Measurements from ENCODE around the gene POLR3K.
"Not testable (repeated sequence)": the region's sequence is repeated elsewhere in the genome, so short reads cannot be mapped to it uniquely, and the experiment has no call there.

POLR3K gene

GRCh38 chr16:63998-64913 is 10.8 kb upstream of the POLR3K start:
- DNase-seq (ENCODE audit: low read depth in 2 of 2), result no peak

DNA sequence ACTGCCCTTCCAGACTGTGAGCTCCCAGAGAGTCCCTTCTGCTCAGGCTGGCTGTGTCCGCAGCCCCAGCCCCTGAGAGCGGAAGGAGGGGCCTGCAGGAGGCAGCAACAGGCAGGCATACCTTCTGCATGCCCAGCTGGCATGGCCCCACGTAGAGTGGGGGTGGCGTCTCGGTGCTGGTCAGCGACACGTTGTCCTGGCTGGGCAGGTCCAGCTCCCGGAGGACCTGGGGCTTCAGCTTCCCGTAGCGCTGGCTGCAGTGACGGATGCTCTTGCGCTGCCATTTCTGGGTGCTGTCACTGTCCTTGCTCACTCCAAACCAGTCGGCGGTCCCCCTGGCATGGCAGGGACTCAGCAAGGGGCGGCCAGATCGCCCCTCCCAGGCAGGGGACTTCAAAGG is 10.1 kb upstream of the POLR3K start:
- no peak for DNase-seq (ENCODE audit: low read depth in 2 of 2)

- no peak for DNase-seq (ENCODE audit: low read depth in 2 of 2)
Observed at GRCh38 chr16:62968-63391, 9.6 kb upstream of the POLR3K start.

DNA sequence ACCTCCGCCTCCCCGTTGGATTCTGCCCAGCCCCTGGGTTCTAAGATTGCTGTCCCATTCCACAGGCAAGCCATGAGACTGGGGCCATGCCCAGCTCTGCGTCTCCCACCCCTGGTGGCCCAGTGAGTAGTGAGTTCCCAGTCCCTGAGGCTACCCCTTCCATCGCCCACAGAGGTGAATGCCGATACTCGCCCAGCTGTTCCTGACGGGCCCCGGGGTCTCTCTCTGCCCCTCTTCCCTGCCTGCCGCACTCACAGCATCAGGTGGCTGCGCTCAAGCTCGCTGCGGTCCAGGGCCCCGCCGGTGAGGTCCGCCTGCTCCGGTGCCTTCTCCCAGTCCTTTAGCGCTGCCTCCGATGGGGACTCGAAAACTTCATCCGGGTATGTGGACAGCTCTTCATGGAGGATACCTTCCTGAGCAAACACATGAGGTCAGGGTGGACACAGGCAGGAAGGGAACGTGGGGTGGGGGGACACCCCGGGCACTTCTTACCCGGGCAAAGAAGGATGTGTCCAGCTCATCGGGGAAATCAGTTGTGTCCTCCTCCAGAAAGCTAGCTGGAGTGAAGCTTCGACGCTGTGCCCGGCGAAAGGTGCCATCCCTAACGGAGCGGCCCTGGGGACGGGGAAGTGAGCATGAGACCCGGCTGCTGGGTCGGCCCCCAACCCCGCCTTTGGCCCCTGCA is 9.0 kb upstream of the POLR3K start:
- DNase-seq (ENCODE audit: low read depth in 2 of 2), result no peak

- DNase-seq (ENCODE audit: low read depth in 2 of 2), result no peak
Observed at GRCh38 chr16:61879-62281, 8.5 kb upstream of the POLR3K start.

DNA sequence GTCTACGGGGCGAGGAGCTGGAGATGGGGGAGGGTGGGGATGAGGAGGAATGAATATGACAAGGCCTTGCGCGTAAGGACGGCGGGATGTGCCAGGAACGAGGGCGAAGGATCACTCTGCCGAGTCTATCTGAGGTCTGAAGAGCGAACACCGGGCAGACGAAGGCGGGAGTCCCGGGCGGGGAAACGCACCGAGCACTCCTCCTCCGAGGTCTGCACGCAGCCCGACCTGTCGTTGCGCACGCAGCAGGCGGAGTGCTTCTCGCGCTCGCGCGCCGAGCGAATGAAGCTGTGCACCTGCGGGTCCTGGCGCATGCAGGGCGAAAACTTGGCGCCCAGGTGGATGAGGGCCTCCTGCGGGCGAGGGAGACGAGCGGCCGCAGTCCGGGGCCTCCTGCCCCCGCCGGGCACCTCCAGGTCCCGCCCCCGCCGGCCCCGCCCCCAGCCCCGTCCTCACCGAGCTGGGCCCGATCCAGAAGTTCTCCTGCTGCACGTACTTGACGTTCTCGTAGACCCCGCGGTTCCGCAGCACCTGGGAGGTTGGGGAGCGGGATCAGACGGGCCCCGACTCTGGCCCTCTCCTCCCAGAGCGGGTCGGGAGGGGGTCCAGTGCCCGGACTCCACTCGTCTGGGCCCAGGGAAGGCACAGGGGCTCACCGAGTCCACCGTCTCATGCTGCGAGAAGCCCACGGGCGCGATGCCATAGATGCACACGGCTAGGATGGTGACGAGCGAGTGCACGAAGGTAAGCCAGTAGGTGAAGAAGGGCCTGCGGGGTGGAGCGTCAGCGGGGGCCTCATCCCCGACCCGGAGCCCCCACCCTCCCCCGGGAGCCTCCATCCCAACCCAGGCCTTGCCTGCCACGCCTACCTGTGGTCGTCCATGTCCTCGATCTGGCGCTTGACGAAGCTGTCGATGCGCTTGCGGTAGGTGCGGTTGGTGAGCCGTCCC is 7.8 kb upstream of the POLR3K start:
- DNase-seq (ENCODE audit: low read depth in 2 of 2), result no peak

DNA sequence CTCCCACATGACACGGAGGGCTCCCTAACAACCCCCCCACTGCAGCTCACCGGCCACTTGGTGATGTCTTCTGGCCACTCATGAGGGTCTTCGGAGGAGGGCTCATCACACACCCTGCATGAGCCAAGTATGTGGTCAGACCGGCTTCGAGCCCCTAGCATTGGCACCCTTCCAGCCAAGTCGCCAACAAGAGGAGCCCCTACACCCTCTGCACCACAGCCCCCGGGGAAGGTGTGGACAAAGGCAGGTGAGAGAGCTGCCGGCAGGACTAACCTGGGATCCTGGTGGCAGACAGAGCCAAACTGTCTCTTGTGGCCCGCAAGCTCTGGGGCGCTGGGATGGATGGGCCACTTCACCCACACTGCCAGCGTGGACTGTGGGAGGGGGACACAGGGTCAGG is 6.8 kb upstream of the POLR3K start:
- DNase-seq (ENCODE audit: low read depth in 2 of 2), result no peak

DNA sequence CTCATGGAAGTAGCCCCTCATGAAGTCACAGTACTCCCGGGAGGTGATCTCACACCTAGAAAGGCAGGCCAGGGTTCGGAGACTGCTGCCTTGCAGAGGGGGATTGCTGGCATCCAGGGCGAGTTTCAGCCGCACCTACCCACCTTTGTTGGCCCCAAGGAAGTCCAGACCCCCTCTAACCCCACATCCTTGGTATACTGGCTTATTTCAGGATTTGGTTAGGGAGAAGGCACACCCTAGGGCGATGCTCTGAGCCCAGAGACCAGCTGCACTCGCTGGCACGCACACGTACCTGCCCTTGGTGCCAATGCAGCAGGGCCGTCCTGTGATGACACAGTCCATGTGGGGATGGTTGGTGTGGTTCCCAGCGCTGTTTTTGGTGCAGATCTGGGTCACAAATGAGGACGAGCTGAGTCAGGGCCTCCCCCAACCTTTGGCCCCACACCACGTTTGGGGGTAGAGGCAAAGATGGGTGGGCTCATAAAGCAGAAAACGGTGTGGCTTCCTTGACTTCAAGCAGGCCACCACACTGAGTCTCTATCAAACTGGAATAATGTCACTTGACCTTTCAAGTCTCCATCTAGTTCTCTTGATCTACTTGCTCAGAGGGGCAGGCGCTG is 6.1 kb upstream of the POLR3K start:
- DNase-seq (ENCODE audit: low read depth in 2 of 2), result no peak

DNA sequence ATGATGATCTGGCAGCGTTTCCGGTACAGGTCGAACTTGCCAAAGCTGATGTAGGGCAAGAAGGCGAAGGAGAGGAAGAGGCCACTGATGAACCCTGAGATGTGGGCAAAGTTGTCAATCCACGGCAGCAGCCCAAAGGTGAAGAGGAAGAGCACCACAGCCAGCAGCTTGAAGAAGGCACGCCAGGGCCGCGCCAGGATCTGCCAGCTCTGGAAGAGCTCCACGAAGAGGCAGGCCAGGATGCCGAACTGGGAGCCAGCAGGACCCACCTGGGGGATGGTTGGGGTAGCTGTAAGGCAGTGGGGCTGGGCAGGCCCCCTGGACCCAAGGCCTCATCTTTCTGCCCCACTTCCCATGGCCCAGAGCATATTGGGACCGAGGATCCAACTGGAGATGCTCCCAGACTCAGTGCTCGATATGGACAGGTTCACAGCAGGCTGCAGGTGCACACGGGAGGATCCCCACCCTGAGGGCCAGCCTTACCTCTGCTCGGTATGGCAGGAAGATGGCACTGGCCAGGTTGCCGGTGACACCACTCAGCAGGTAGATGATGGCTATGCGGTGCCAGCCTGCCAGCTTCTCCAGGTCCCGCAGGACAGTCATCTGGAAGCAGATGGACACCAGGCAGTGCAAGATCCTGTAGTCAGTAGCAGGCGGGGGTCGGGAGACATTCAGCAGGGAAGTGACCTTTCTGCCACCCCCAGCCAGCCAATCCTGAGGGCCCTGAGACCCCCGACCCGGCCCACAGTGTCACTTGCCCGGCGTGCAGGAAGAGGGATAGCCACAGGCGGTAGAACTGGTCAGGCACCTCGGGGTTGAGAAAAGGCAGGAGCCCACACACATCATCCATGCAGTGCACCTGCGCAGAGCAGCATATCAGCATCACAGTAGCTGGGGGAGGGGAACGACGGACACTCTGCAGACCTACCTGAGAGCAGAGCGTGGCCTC is 5.4 kb upstream of the POLR3K start:
- DNase-seq (ENCODE audit: low read depth in 2 of 2), result no peak

DNA sequence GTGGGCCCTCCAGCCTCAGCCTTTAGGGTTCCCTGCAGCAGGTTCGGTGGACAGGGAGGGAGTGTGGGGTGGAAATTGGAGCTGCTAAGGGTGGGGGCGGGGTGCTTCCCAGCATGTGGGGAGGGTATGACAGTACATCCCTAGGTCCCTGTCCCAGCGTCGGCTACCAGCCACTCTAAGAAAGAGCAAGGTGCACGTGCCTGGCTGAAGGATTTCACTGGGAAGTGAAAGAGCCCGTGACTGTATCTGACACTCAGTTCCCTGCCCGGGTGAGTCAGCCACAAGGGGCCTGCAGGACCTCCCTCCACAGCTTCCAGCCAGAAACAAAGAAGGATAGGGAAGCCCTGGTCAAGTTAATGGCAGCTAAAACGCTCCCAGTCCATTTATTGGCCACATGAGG is 4.3 kb upstream of the POLR3K start:
- DNase-seq (ENCODE audit: low read depth in 2 of 2), result no peak

DNA sequence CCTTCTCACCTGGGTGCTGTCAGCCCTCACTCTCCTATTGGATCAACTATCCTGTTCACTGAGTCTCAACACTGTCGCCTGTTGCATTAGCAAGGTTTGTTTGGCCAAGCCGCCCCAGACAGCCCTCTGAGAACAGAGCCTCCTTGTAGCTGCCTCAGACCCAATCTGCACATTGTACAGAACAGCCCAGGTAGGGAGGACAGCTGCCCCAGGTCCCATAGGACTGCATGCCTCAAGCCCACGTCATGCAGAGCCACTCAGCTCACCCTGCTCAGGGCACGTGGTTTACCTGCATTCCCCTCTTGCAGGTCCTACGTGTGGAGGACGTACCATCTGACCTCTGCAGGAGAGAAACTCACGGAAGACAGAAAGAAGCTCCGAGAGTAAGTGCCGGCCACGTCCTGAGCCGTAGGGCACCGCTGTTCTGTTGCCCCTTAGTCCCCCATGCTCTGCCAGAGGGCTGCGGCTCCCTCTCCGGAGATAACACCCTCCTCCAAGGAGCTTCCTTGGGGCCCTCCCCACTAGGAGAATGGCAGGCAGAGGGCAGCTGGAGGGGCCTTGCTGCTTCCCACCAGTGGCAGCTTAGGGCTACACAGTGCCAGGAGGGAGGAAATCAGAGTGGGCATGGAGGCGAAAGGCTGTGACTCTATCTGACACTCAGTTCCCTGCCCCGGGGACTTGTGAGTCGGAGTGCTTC is 3.0 kb upstream of the POLR3K start:
- DNase-seq (ENCODE audit: low read depth in 2 of 2), result no peak

DNA sequence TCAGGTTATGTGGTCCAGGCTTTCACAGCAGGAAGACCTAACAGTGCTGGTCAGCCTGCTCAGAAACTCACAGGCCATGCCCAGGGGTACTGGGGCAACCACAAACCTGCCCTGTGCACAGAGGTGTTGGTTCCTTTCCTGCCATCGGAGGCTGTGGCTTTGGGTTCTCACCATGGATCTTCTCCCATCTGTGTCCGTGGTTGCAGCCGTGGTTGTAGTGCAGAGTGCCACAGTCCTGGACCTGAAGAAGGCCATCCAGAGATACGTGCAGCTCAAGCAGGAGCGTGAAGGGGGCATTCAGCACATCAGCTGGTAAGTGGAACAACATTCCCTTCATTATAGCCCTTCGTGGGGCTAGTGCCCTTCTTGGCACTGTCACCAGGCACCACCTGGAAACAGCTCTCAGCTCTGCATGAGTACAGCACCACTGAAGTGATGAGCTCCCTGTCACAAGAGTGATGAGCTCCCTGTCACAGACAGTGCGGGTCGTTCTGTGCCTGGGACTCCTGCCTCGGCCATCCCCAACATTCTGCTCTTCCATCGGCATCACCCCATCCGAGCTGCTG is 2.2 kb upstream of the POLR3K start:
- DNase-seq (ENCODE audit: low read depth in 2 of 2), result no peak

- no peak for DNase-seq (ENCODE audit: low read depth in 2 of 2)
Observed at GRCh38 chr16:54237-54581, 801 bp upstream of the POLR3K start.

- no peak for DNase-seq (ENCODE audit: low read depth in 2 of 2)
Observed at GRCh38 chr16:50769-51591, 2.4 kb downstream of the POLR3K start.

- DNase-seq (ENCODE audit: low read depth in 2 of 2), result no peak
Observed at GRCh38 chr16:47234-47633, 6.2 kb downstream of the POLR3K start.

GRCh38 chr16:46510-46909 is 6.9 kb downstream of the POLR3K start:
- not testable (repeated sequence) for DNase-seq (ENCODE audit: low read depth in 2 of 2)

- no peak for DNase-seq (ENCODE audit: low read depth in 2 of 2)
Observed at GRCh38 chr16:45454-45853, 8.0 kb downstream of the POLR3K start.

GRCh38 chr16:44655-45054 is 8.8 kb downstream of the POLR3K start:
- no peak for DNase-seq (ENCODE audit: low read depth in 2 of 2)

DNA sequence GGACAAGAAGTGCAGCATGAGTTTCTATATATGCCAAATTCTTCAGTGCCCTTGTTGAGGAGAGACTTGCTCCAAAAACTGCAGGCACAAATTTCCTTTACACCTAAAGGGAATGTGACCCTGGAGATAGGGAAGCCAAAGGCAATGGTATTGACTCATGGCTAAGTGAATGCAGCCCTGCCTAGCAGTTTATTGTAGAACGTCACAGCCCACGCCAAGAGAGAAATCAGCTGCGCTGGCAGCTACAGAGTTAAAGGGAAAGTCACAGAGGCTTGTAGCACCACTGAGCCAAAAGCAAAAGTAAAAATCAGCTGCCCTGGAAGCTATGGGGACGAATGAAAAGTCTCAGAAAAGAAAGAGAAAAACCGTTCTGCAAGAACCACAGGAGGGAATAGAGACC is 10.1 kb downstream of the POLR3K start:
- no peak for DNase-seq (ENCODE audit: low read depth in 2 of 2)

All from stimulated activated CD8-positive, alpha-beta memory T cell treated with anti-CD3 and anti-CD28 coated beads, Interleukin-15, amount 100 ng/mL, for 48 hours (primary cell).